Panc1 (cell line): Measurements from ENCODE around the gene KCNG2. TPM values are rescaled to one million over a fixed set of nuclear protein-coding genes. Genes with fewer than 3 reads are reported as not detected.

ENCODE experiments used
- ATAC-seq: fragments of 200-7000 bp; cut with Tn5 transposase; 2 replicates; pipeline ENCODE4 v1.9.1; 2020; ENCODE audit warnings: mild to moderate bottlenecking, moderate library complexity
- BruUV-seq: library from RNA; stranded (reverse); fragments of 400-500 nt; replicated peaks from 2 replicates; lab custom pipeline; 2021; lab: Mats Ljungman, UMichigan
- CTCF ChIA-PET: fragments of 300-600 bp; sonication (Branson Sonifier 250); formaldehyde crosslinking; loops from one replicate; lab custom pipeline; 2022; ENCODE audit warnings: antibody characterized with exemption; lab: Charles Lee
- POLR2A ChIA-PET: fragments of 300-600 bp; sonication (Branson Sonifier 250); formaldehyde crosslinking; loops from one replicate; lab custom pipeline; 2022; ENCODE audit warnings: antibody characterized with exemption; lab: Charles Lee
- DNase-seq: peaks from one replicate; pipeline ENCODE4 v3.0.0-alpha.2; 2010; ENCODE audit warnings: low read depth, low spot score
- H3K27ac ChIP-seq: 2 replicates; pipeline ENCODE4 v1.5.1; 2011; ENCODE audit warnings: mild to moderate bottlenecking, low read length, inconsistent platforms
- H3K27me3 ChIP-seq: fragments of 200-500 bp; sonication (Bioruptor generic); 2 replicates; pipeline ENCODE4 v1.6.0; 2014; ENCODE audit warnings: low read length, inconsistent platforms; ENCODE audit not compliant: control insufficient read depth, insufficient read depth
- H3K36me3 ChIP-seq: fragments of 200-500 bp; sonication (Bioruptor generic); 2 replicates; pipeline ENCODE4 v1.5.1; 2014; ENCODE audit warnings: inconsistent platforms, mild to moderate bottlenecking, low read length, moderate library complexity; ENCODE audit not compliant: control insufficient read depth, insufficient read depth
- H3K4me1 ChIP-seq: 2 replicates; pipeline ENCODE4 v1.5.1; 2011; ENCODE audit warnings: inconsistent platforms, mild to moderate bottlenecking, low read length, moderate library complexity; ENCODE audit not compliant: control insufficient read depth, insufficient read depth
- H3K4me3 ChIP-seq, 2 experiments: 2 replicates each; pipeline ENCODE4 v1.5.1; 2011 to 2012; ENCODE audit warnings: low read depth in 2 of 2, low read length in 2 of 2, mild to moderate bottlenecking in 2 of 2, inconsistent platforms in 1 of 2, moderate library complexity in 1 of 2
- H3K9me3 ChIP-seq: fragments of 200-500 bp; sonication (Bioruptor generic); 2 replicates; pipeline ENCODE4 v1.5.1; 2014; ENCODE audit warnings: low read depth, mild to moderate bottlenecking, inconsistent platforms, low read length, moderate library complexity; ENCODE audit not compliant: control insufficient read depth, insufficient read depth
- POLR2AphosphoS5 ChIP-seq: IDR thresholded peaks from 2 replicates; pipeline ENCODE4 v1.6.1; 2012; ENCODE audit warnings: mild to moderate bottlenecking, low read depth, low read length, moderate library complexity
- REST ChIP-seq, 2 experiments: IDR thresholded peaks; 2 replicates each; pipeline ENCODE4 v1.6.1; 2011 to 2012; ENCODE audit warnings: low read depth in 2 of 2, control low read depth in 1 of 2, low read length in 1 of 2, mild to moderate bottlenecking in 1 of 2, moderate library complexity in 1 of 2; ENCODE audit not compliant: insufficient read depth in 1 of 2
- SIN3A ChIP-seq: IDR thresholded peaks from 2 replicates; pipeline ENCODE4 v1.6.1; 2012; ENCODE audit warnings: low read depth, mild to moderate bottlenecking, low read length, moderate library complexity, borderline replicate concordance; ENCODE audit not compliant: insufficient read depth
- TCF7L2 ChIP-seq: IDR thresholded peaks from 2 replicates; pipeline ENCODE4 v1.6.1; 2011; ENCODE audit warnings: mild to moderate bottlenecking, low read depth, low read length, inconsistent platforms
- in situ Hi-C: cut with HindIII; loops from 2 replicates; pipeline ENCODE4 v1.10.0; 2016; ENCODE audit warnings: low sequenced_read_pairs, low pct_unique_long_range_greater_than_20kb
- intact Hi-C: fragments of 100-400 bp; cut with micrococcal nuclease; formaldehyde crosslinking; loops from one replicate; pipeline ENCODE4 v1.10.0; 2022; ENCODE audit not compliant: unreplicated experiment
- total RNA-seq: library from RNA; stranded (reverse); gene quantifications from one replicate; pipeline ENCODE4 v1.2.1, GENCODE V29; 2021; ENCODE audit not compliant: unreplicated experiment
- TF ChIP-seq, protein P1 (sequence below): fragments of 450-650 bp; IDR thresholded peaks from 2 replicates; pipeline ENCODE4 v1.5.1; 2017; ENCODE audit warnings: mild to moderate bottlenecking

The KCNG2 gene
- total RNA-seq, 1 experiment from 2014 or later: not detected

DNA sequence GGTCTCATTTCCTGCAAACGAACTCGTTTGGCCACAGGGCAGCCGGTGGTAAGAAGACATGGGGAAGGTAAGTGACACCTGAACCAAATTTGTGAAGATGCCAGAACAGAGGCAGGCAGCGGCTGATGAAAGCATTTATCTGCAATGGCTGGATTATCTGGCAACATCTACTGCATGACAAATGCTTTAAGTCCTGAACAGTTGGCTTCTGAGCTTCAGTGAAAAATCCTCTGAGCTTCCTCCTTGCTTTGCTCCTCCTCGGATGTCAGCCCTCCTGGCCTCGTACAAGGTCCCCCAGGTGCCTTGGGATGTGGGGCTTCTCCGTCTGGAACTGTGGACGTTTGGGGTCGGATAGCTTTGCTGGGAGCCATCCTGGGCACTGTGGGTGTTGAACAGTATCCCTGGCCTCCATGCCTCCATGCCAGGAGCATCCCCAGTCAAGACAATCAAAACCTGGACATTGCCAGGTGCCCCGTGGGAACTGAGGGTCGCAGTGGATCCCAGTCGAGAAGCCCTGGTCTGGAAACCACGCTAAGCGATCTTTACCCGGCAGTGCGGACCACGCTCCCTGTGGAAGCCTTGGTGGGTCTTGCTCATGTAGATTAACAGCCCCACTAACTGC is 49.3 kb downstream of the KCNG2 start:
- no peak for TF ChIP-seq TCF7L2
- ChIA-PET POLR2A (no interaction called here), CTCF (interaction anchor here (0.6 kb wide), 1 partner anchor 96 kb away, joined by 6 read pairs; no protein-coding TSS in a partner anchor)
- in situ Hi-C loops: no loop called here
- Histone ChIP-seq H3K36me3 (no peaks in the 10 kb centered on the region), H3K27ac (no peak overlapping the region), H3K9me3 (no peaks in the 10 kb centered on the region), H3K4me1 (no peaks in the 10 kb centered on the region), H3K4me3 (no peak overlapping the region), H3K27me3 (peaks cover 3% of the 10 kb centered on the region; the same call in 1 of the 2 replicates)
- ATAC-seq (no peak), DNase-seq (no peak)
- no TSS peak for BruUV-seq
- intact Hi-C loops: no loop called here

GRCh38 chr18:79847606-79848293 is 50.0 kb downstream of the KCNG2 start:
- H3K4me3 ChIP-seq: no peak overlapping the region
- intact Hi-C loops: no loop called here
- no peak for ATAC-seq
- no peak for TF ChIP-seq TCF7L2
- H3K36me3 ChIP-seq: no peaks in the 10 kb centered on the region
- ChIA-PET POLR2A (no interaction called here), CTCF (no interaction called here)
- no peak overlapping the region for H3K27ac ChIP-seq
- BruUV-seq: no TSS peak
- H3K9me3 ChIP-seq: no peaks in the 10 kb centered on the region
- no peaks in the 10 kb centered on the region for H3K4me1 ChIP-seq
- DNase-seq: no peak
- H3K27me3 ChIP-seq: peaks cover 3% of the 10 kb centered on the region; the same call in 1 of the 2 replicates
- in situ Hi-C loops: no loop called here

- ChIA-PET POLR2A (no interaction called here), CTCF (no interaction called here)
- Histone ChIP-seq H3K4me1 (no peaks in the 10 kb centered on the region), H3K9me3 (no peaks in the 10 kb centered on the region), H3K27ac (no peak overlapping the region), H3K27me3 (peaks cover 3% of the 10 kb centered on the region; the same call in 1 of the 2 replicates), H3K4me3 (no peak overlapping the region), H3K36me3 (no peaks in the 10 kb centered on the region)
- DNase-seq (no peak), ATAC-seq (no peak)
- TF ChIP-seq, protein P1, sequence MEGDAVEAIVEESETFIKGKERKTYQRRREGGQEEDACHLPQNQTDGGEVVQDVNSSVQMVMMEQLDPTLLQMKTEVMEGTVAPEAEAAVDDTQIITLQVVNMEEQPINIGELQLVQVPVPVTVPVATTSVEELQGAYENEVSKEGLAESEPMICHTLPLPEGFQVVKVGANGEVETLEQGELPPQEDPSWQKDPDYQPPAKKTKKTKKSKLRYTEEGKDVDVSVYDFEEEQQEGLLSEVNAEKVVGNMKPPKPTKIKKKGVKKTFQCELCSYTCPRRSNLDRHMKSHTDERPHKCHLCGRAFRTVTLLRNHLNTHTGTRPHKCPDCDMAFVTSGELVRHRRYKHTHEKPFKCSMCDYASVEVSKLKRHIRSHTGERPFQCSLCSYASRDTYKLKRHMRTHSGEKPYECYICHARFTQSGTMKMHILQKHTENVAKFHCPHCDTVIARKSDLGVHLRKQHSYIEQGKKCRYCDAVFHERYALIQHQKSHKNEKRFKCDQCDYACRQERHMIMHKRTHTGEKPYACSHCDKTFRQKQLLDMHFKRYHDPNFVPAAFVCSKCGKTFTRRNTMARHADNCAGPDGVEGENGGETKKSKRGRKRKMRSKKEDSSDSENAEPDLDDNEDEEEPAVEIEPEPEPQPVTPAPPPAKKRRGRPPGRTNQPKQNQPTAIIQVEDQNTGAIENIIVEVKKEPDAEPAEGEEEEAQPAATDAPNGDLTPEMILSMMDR: no peak
- TF ChIP-seq POLR2AphosphoS5 (no peak), SIN3A (no peak), TCF7L2 (no peak), REST (IDR thresholded peaks at IDR 0.05; ENCODE audit: insufficient read depth in 1 of 2, low read depth in 2 of 2, low read length in 1 of 2) (no peak)
- in situ Hi-C loops (no loop called here), intact Hi-C loops (no loop called here)
- BruUV-seq: no TSS peak
These were observed 50.5 kb downstream of the KCNG2 start for GRCh38 chr18:79848294-79848578.
